IPS DF 4.7 (cell line): ENCODE data around the gene OTUD7B.
"Not testable (repeated sequence)": the region's sequence is repeated elsewhere in the genome, so short reads cannot be mapped to it uniquely, and the experiment has no call there.

Experiments
- DNase-seq: peaks from one replicate; pipeline ENCODE4 v3.0.0-alpha.2; 2013; ENCODE audit warnings: low spot score; ENCODE audit errors: extremely low read depth

Gene OTUD7B

DNA sequence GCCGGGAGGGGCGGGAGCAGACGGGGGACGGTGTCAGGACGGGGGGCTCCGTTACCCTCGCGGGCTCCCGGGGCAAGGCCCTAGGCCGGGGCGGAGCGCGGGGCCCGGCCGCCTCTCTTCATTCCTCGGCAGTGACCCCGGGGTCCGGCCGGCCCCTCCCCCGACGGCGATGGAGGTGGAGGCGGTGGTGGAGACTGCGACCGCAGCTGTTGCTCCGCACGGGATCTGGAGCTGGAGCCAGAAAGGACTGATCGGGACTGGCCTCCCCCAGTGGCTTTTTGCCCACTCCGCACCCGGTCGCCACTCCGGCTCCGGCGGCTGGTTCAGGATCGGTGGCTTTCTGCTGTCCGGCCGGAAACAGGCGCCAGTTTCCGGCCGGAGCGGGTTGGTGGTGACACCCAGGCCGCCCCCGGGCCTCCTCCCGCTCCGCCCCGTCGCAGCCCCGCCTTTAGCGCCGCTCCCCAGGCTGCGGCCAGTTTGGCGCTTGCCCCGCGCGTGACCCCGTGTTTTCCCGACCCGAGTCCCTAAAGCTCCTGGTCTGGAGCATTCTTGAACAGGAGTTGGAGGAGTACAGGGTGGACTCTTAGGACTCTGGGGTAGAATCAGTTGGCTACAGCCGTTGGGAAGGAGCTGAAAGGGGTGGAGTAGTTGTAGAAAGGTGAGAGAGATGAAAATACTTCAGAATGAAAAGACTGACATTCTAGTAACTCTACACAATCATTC, at the start of gene OTUD7B:
Gene OTUD7B, minus strand, starts transcription at position 334 of the 723 bp plus-strand sequence. CDS start 33,216 bp downstream, outside the sequence.
- no peak for DNase-seq

DNA sequence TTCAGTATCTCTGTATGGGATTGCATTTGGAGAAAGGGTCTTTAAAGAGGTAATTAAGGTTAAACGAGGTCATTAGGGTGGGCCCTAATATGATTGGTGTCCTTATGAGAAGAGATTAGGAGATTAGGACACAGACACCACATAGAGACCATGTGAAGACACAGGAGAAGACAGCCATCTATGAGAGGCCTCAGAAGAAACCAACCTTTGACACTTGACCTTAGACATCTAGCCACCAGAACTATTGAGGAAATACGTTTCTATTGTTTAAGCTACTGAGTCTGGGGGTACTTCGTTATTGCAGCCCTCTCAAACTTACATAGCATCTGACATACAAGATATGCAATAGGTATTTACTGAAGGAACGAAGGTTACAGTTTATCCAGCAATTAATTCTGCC, 49.7 kb upstream of the OTUD7B start:
- DNase-seq = no peak

DNA sequence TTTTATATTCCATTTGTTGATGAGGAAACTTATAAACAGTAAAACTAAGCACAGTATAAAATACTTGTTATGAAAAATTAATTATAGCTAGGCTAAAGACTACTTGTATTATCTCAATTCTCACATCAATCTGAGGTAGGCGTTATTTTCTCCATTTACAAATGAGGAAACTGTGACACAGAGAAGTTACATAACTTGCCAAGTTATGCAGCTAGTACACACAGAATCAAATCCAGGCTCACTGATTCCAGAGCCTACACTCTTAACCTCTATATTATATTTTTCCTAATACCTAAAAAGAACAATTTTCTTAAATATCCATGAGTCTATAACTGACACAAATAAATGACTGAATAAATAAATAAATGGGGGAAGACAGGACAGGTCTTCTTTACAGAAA, 45.9 kb upstream of the OTUD7B start:
- no peak for DNase-seq

DNA sequence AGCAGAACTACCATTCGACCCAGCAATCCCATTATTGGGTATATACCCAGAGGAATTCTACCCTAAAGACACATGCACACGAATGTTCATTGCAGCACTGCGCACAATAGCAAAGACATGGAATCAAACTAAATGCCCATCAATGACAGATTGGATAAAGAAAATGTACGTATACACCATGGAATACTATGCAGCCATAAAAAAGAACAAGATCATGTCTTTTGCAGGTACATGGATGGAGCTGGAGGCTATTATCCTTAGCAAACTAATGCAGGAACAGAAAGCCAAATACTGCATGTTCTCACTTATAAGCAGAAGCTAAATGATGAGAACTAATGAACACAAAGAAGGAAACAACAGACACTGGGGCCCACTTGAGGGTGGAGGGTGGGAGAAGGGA, 45.0 kb upstream of the OTUD7B start:
- DNase-seq = not testable (repeated sequence)

DNA sequence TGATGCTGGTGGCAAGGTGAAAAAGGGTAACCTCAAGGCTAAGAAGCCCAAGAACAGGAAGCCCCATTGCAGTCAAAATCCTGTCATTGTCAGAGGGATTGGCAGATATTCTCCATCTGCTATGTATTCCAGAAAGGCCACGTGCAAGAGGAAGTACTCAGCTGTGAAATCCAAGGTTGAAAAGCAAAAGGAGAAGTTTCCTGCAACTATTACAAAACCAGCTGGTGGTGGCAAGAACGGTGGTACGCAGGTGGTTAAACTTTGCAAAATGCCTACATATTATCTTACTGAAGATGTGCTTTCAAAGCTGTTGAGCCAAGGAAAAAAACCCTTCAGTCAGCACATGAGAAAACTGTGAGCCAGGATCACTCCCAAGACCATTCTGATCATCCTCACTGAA, 43.4 kb upstream of the OTUD7B start:
- no peak for DNase-seq

DNA sequence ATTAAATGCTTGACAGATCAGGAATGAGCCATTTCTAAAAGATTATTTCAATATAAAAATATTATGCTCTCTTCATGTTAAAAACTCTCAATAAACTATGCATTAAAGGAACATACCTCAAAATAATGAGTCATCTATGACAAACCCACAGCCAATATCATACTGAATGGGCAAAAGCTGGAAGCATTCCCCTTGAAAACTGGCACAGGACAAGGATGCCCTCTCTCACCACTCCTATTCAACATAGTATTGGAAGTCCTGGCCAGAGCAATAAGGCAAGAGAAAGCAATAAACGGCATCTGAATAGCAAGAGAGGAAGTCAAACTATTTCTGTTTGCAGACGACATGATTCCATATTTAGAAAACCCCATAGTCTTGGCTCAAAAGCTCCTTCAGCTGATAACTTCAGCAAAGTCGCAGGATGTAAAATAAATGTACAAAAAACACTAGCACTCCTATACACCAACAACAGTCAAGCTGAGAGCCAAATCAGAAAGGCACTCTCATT, 41.4 kb upstream of the OTUD7B start:
- not testable (repeated sequence) for DNase-seq

DNA sequence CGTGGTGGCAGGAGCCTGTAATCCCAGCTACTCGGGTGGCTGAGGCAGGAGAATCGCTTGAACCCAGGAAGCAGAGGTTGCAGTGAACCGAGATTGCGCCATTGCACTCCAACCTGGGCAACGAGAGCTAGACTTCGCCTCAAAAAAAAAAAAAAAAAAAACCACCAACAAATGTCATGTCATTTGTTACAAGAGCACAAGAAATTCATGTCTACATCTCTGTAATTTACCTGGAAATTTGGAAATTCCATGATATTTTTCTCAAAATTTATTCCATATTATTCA, 40.5 kb upstream of the OTUD7B start:
- DNase-seq = no peak

DNA sequence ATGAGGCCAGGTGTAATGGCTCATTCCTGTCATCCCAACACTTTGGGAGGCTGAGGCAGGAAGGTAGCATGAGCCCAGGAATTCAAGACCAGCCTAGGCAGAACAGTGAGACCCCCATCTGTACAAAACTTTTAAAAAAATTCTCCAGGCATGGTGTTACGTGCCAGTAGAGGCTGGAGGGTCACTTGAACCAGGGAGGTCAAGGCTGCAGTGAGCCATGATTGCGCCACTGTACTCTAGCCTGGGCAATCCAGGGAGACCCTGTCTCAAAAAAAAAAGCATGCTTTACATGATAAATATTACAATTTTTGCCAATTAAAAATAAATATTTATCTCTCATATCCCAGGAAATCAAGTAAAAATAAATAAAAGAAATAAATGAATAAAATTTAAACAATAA, 39.4 kb upstream of the OTUD7B start:
- DNase-seq = no peak

DNA sequence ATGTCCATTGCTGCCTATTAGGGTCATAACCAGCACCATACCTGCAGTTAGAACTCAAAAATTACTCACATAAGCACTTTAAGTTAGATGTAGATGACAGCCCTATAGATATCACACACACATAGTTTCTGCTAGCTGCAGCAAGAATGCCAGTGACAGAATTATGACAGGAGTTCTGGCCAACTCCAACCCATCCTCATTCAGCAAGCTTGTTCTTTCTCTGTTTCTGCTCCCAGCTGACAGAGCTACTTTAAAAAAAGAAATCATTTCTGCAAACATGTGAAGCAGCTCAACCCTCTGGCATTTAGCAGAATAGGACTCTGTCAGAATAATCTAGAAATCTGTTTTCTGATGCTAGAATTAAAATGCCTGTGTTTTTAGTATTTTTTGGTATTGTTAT, 23.8 kb upstream of the OTUD7B start:
- DNase-seq = no peak

DNA sequence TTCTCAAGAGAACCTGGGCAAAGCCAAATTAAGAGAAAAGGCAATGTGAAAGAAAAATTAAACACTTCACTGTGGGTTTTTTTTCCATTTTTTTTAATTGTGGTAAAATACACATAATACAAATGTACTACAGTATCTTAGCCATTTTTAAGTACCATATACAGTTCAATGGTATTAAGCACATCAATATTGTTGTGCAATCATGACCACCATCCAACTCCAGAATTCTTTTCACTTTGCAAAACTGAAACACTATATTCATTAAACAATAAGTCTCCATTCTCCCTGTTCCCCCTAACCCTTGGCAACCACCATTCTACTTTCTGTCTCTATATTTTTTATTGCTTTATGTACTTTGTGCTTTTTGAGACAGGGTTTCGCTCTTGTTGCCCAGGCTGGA, 17.8 kb upstream of the OTUD7B start:
- DNase-seq = no peak

DNA sequence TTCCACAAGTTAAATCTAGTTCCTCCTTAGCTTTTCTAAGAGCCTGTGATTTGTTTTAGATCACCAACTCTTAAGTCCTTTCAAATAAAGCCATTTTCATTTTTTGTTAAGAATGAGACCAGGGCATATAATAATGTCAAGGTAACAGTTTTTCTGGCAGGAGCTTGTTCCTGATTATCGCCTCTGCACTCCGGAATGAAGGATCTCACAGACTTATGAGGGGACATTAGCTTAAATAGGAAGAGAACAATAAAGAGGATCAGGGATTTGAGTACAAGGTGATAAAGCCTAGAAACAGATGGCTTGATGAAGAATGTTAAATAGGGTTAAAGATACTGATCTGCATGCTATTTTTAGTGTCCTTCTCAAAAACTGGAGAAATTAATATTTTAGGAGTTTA, 13.6 kb upstream of the OTUD7B start:
- DNase-seq = no peak

DNA sequence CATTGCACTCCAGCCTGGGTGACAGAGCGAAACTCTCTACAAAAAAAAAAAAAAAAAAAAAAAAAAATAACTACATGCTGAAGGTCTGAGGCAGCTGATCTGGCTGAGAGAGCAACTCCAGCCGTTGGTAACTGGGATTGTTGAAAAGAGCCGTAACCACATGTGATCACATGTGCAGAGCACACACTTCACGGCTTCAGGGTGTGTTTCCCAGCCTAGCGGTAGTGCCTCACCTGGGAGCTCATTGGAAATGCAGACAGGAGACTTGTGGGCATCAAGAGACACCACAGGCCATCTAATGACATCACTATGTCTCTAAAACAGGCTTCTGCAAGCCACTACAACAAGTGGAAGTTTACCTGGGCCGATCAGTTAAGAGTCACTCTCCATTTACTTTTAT, 11.8 kb upstream of the OTUD7B start:
- no peak for DNase-seq

DNA sequence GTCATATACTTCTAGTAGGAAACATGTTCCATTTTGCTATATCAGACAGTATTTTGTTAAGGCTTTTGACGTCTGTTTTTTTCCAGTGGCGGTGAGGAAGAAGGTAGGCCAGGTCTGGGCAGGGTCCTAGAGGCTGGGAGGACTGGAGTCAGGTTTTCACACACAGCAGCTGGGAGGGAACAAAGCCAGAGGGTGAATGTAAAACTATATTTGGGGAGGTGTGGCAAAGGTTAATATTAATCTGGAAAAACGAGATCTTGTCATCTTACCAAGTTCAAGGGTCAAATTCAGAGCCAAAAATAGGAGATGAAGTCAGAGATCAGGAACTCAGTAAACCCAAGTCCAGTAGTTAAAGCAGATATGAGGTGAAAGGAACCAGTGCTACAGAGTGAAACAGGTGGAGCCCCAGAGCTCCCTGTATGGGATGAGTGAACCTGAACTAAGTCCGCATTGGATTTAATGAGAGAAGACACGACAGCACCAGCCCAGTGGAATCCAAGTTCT, 10.7 kb upstream of the OTUD7B start:
- DNase-seq = no peak

DNA sequence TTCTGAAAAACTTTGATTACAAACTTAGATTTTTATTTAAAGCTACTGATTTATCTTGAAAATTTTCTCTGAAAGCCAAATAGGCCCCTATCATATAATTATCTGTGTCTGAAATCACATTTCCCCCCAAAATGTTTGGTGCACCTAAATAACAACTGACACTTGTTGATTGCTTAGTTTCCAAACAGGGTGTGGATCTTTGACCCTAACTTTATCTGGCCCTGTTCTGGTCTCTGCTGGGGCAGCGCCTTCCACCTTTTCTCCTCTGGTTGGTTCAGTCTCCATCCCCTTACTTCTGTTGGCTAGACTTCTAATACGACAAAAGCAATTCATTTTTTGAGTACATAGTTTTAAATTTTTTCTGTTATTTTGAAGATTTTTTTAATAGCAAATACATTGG, 10.2 kb upstream of the OTUD7B start:
- DNase-seq = no peak

DNA sequence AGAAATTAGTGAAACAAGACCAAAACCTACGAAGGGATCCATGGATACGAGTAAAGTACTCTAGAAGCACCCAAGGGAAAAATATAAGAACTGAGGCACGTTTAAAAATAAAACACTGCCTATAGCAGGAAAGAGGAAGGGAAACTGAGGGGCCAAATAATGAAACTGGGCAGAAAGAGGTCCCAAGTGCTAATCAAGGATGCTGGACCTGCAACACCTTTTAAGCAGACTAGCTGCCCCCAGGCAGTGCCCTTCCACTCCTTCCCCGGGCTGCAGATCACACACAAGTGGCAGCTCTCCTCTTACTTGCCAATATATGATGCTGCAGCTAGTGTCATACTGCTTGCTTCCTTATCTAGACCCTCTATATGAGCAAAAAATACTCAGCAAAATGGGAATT, 7.6 kb upstream of the OTUD7B start:
- DNase-seq = no peak

DNA sequence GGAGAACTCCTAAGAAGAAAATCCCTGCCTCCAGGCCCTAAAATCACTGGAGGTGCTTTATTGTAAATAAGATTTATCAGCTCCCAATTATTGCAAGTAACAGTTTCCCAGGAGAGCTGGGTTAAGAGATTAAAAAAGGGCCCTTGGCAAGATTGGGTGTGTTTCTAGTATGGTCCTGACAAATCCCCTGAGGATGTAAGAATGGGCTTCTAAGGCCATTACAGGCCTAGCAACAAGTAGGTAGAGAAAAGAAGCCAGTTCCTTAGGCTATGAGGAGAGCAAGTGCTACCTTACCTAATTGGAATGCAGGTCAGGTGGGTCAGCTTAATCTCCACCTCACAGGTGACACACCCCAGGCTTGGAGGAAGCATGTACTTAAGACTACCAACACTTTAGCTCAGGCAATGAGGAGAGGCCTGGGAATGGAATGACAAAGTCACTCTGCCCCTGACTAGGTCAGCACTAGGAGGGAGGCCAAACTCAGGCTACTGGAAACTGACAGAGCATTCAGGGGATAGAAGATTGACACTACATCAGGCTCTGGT, 6.8 kb upstream of the OTUD7B start:
- DNase-seq = peak; percentile 53

DNA sequence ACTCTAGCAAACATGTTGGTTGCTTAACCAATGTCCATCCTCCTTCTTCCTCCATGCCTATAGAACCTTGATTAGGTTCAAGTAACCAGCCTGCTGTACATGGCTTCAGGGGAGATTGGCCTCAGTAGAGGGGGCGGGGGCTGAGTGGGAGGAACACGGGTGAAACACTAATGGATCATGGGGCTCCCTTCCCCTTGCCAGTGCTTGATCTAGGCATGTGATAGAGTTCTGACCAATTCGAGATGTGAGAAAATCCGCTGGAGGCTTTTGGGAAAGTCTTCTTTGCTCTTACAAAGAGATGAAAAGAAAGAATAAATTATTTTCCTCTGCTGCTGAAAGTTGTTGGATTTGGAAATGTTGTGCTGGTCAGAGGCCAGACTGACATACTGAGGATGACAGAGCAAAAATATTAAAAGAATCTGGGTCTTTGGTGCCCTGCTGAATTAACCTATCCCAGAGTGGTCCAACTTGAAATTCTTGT, 5.2 kb upstream of the OTUD7B start:
- no peak for DNase-seq

DNA sequence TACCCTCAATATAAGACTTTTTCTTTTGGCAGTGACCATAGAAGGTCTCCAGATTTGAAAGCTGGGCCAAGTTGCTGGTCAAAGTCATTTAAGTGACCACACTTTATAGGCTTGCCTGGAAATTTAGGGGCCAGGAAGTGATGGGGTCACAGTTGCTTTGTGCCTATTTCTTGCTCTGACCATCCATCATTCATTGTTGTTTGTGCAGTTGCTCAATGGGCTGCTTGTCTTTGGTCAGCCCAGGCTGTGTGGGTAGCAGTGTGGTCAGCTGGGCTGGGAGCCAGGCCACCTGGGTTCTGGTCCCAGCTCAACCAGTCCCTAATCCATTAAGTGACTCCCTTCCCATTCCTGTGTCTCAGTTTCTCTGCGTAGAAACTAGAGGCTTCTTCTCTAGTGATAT, 2.1 kb upstream of the OTUD7B start:
- no peak for DNase-seq

DNA sequence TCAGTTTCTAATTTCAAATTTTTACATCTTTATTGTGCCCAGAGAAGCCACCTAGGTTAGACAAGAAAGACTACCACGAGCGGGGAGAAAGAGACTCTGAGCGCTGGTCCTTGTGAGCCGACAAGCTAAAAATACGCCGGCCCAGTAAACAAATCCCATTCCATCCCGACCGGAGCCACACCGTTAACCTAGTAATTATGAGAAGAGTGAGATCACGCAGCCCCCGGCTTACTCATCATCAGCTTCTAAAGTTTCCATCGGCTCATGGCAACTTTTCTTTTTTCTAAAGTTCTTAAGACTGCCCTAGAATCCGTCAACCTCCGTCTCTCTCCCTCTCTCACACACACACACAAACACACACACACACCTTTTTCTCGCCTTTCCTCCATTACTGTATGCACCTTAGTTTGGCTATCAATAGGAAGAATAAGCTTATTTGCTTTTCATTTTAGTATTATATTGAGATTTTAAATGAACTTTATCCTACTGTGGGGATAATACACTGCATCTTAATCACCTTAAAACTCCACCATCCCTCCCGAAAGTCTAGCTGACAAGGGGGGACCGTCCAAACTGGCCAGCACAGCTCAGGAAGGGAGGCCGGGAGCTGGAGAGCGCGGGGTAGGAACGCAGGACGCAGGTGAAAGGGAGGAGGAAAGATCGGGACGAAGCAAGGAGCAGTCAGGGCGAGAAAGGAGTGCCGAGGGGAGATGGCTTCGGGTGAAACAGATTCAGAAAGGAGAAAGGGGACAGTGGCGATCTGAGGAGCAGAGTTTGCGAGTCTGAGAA, 728 bp downstream of the OTUD7B start:
- no peak for DNase-seq

DNA sequence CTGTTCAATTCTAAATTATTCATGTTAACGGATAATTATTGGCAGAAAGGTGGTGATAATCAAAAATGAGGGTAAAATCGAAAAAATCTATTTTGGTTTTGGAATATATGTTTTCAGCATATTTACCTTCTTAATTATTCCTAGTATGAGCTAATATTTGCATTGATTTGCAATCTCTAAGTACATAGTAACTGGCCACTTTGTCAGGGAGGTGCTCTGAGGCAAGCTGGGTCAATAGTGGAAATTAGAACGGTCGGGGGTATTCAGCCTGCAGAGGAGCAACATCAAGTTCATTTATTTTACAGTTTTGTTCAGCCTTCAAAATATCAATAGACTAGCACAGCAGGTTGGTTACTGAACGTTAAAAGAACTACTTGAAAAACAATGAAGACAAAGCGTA, 1.8 kb downstream of the OTUD7B start:
- DNase-seq = no peak

DNA sequence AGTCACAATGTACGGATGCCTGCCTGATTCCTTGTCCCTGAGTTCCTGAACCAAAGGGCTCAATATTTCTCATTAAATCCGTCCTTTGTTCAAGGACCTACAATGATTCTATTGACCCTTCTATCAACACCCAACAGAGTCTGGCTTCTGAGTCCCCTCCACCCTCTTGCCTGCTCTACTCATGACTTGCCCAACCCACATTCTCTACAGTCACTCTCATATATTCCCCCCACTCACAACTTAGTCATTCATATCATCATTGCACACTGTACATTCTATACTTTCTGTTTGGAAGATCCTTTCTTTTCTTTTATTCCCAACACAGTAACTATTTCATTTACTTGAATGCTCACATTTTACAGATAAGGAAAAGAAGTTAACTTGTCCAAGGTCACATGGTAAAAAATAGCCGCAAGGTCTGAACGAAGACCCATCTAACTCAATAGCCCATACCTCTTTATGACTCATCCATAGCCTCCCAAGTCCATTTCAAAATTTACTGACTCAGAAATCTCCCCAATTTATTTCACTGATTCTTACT, 3.6 kb downstream of the OTUD7B start:
- no peak for DNase-seq

DNA sequence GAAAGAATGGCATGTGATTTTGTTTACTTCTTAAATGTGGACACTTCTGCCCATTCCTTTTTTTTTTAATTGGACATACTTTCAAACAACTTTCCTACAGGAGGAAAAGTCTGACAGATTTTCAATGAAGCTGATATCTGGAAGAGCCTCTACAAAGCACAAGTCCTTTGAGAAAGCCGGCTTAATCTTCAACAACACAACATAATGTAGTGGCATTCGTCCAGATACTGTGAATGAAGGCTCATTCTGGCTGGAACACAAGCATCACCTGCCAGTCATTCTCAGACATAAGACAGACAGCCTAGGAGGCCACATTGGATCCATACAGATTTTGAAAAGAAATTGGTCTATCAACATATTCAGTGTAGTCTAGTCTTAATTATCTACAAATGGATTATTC, 4.9 kb downstream of the OTUD7B start:
- DNase-seq = no peak
